Sigmoid colon (tissue), 4 donors: Measurements from ENCODE around the gene ELOVL7.

Source experiments
- EP300 ChIP-seq, 4 donors: sonication (generic); formaldehyde crosslinking; IDR thresholded peaks; one replicate each; pipeline ENCODE4 v1.6.1; 2017; ENCODE audit warnings: antibody characterized with exemption in 4 of 4
- POLR2A ChIP-seq, 2 donors: fragments of 450-650 bp; IDR thresholded peaks; one replicate each; pipeline ENCODE4 v1.6.1; 2016; ENCODE audit warnings: antibody characterized with exemption in 2 of 2, mild to moderate bottlenecking in 2 of 2, moderate library complexity in 2 of 2
- POLR2AphosphoS5 ChIP-seq, 4 donors: sonication (generic); formaldehyde crosslinking; IDR thresholded peaks; one replicate each; pipeline ENCODE4 v1.6.1; 2017; ENCODE audit warnings: antibody characterized with exemption in 4 of 4
- TF ChIP-seq, protein P1 (sequence below), 4 experiments: fragments of 450-650 bp in 3 of 4; fragments of 200-600 bp in 1 of 4; IDR thresholded peaks; one replicate each; pipeline ENCODE4 v1.5.1; 2016 to 2019; ENCODE audit warnings: antibody characterized with exemption in 4 of 4, mild to moderate bottlenecking in 3 of 4, moderate library complexity in 2 of 4

DNA sequence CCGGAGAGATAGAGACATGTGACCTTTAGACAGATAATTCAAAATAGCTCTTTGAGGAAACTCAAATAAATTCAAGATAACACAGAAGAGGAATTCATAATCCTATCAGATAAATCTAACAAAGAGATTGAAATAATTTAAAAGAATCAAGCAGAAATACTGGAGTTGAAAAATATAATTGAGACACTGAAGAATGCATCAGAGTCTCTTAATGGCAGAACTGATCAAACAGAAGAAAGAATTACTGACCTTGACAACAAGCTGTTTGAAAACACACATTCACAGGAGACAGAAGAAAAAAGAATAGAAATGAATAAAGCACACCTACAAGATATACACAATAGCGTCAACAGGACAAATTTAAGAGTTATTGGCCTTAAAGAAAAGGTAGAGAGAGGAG, 103.7 kb downstream of the ELOVL7 start:
- TF ChIP-seq, protein P1, sequence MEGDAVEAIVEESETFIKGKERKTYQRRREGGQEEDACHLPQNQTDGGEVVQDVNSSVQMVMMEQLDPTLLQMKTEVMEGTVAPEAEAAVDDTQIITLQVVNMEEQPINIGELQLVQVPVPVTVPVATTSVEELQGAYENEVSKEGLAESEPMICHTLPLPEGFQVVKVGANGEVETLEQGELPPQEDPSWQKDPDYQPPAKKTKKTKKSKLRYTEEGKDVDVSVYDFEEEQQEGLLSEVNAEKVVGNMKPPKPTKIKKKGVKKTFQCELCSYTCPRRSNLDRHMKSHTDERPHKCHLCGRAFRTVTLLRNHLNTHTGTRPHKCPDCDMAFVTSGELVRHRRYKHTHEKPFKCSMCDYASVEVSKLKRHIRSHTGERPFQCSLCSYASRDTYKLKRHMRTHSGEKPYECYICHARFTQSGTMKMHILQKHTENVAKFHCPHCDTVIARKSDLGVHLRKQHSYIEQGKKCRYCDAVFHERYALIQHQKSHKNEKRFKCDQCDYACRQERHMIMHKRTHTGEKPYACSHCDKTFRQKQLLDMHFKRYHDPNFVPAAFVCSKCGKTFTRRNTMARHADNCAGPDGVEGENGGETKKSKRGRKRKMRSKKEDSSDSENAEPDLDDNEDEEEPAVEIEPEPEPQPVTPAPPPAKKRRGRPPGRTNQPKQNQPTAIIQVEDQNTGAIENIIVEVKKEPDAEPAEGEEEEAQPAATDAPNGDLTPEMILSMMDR (IDR thresholded peaks at IDR 0.05): no peak
- no peak for TF ChIP-seq POLR2AphosphoS5 (IDR thresholded peaks at IDR 0.05)
- TF ChIP-seq POLR2A (IDR thresholded peaks at IDR 0.05): no peak
- TF ChIP-seq EP300 (IDR thresholded peaks at IDR 0.05): no peak
